ENCODE results near the gene MEOX1.

DNA sequence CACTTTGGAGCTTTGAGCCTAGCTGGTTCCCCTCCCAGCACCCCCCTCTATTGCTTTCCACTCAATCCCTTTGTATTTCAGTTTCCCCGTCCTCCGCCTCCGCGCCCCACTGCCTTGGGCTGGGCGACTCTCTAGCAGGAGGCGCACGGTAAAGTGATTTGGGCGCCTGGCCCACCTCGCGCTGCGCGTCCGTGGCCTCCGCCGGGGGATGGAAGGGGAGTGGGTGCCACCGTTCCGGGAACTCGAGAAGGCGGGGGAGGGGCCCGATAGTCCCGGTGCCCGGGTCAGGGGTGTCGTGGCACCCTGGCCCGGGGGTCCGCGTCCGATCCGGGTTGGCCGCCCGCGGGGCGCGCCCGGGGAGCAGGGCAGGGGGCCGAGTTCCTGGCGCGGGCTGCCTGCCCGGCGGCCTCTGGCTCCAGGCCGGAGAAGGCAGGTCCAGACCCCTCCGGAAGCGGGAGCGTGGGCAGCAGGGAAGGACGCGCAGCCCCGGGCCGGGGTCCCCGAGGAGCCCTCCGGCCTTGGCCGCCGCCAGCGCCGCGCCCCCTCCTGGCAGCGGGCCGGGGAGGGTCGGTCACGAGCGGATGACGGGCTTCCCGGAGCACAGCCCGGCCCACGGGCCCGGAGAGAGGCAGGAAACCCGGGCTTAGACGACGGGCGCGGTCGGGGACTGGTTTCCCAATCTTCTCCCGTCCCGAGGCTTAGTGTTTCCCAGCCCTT lies 15.8 kb downstream of the MEOX1 start:
- TF ChIP-seq, protein P1, sequence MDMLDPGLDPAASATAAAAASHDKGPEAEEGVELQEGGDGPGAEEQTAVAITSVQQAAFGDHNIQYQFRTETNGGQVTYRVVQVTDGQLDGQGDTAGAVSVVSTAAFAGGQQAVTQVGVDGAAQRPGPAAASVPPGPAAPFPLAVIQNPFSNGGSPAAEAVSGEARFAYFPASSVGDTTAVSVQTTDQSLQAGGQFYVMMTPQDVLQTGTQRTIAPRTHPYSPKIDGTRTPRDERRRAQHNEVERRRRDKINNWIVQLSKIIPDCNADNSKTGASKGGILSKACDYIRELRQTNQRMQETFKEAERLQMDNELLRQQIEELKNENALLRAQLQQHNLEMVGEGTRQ (IDR thresholded peaks at IDR 0.05; ENCODE audit: low read depth, low read length), result no peak
- TF ChIP-seq, protein P1 (CRISPR knock-in tag; IDR thresholded peaks at IDR 0.05; ENCODE audit: borderline replicate concordance), result no peak
- TF ChIP-seq KAT2B (IDR thresholded peaks at IDR 0.05; ENCODE audit: borderline replicate concordance, low read depth, low read length) (no peak), POLR2A (IDR thresholded peaks at IDR 0.05; ENCODE audit: insufficient read depth in 1 of 2, low read depth in 2 of 2, low read length in 2 of 2) (no peak), ZBTB20 (CRISPR knock-in tag; IDR thresholded peaks at IDR 0.05; ENCODE audit: borderline replicate concordance, low read depth) (no peak), ZNF10 (CRISPR knock-in tag; IDR thresholded peaks at IDR 0.05; ENCODE audit: borderline replicate concordance, low read depth) (no peak), HMG20B (CRISPR knock-in tag; conservative IDR thresholded peaks at IDR 0.05) (no peak), SMC3 (IDR thresholded peaks at IDR 0.05; ENCODE audit: low read length) (no peak), ZBTB1 (CRISPR knock-in tag; IDR thresholded peaks at IDR 0.05; ENCODE audit: borderline replicate concordance) (no peak), POLR2AphosphoS5 (IDR thresholded peaks at IDR 0.05; ENCODE audit: low read depth, low read length) (no peak), HNRNPL (IDR thresholded peaks at IDR 0.05; ENCODE audit: low read depth, low read length) (no peak)
- TF ChIP-seq, protein P2, sequence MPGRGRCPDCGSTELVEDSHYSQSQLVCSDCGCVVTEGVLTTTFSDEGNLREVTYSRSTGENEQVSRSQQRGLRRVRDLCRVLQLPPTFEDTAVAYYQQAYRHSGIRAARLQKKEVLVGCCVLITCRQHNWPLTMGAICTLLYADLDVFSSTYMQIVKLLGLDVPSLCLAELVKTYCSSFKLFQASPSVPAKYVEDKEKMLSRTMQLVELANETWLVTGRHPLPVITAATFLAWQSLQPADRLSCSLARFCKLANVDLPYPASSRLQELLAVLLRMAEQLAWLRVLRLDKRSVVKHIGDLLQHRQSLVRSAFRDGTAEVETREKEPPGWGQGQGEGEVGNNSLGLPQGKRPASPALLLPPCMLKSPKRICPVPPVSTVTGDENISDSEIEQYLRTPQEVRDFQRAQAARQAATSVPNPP (CRISPR knock-in tag; IDR thresholded peaks at IDR 0.05), result no peak
- TF ChIP-seq, protein P3, sequence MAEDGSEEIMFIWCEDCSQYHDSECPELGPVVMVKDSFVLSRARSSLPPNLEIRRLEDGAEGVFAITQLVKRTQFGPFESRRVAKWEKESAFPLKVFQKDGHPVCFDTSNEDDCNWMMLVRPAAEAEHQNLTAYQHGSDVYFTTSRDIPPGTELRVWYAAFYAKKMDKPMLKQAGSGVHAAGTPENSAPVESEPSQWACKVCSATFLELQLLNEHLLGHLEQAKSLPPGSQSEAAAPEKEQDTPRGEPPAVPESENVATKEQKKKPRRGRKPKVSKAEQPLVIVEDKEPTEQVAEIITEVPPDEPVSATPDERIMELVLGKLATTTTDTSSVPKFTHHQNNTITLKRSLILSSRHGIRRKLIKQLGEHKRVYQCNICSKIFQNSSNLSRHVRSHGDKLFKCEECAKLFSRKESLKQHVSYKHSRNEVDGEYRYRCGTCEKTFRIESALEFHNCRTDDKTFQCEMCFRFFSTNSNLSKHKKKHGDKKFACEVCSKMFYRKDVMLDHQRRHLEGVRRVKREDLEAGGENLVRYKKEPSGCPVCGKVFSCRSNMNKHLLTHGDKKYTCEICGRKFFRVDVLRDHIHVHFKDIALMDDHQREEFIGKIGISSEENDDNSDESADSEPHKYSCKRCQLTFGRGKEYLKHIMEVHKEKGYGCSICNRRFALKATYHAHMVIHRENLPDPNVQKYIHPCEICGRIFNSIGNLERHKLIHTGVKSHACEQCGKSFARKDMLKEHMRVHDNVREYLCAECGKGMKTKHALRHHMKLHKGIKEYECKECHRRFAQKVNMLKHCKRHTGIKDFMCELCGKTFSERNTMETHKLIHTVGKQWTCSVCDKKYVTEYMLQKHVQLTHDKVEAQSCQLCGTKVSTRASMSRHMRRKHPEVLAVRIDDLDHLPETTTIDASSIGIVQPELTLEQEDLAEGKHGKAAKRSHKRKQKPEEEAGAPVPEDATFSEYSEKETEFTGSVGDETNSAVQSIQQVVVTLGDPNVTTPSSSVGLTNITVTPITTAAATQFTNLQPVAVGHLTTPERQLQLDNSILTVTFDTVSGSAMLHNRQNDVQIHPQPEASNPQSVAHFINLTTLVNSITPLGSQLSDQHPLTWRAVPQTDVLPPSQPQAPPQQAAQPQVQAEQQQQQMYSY (CRISPR knock-in tag; IDR thresholded peaks at IDR 0.05), result no peak
